ENCODE results near the gene LRRC31. TPM values are rescaled to one million over a fixed set of nuclear protein-coding genes. Genes with fewer than 3 reads are reported as not detected.

LRRC31 gene
- total RNA-seq, 4 donors from 2014 or later, result 0.26 to 0.32 TPM; not detected in 2

DNA sequence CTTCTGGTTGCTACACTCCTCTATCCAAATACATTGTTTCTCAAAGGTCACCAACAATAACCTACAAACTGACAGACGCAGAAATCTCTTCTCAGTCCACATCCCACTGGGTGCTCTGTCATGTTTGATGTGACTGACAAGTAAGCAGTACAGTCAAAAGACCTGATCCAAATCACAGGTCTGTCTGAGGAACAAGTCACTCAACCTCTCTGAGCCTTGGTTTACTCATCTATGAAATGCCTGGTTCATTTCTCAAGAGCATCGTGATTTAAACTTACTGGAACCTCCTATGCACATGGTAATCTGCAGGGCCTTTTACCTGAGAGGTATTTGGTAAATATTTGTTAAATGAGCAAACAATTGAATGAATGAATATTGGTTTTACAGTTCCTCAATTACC is 5.5 kb downstream of the LRRC31 start:
- Histone ChIP-seq H3K36me3 (no peaks in the 10 kb centered on the region), H3K9me3 (no peaks in the 10 kb centered on the region), H3K27ac (no peak overlapping the region), H3K27me3 (no peaks in the 10 kb centered on the region), H3K4me1 (no peaks in the 10 kb centered on the region), H3K4me3 (no peak overlapping the region)
- no peak for DNase-seq (ENCODE audit: low spot score in 2 of 2)
- WGBS, result 77% methylated on average over 2 of the region's 2 CpGs
- TF ChIP-seq POLR2AphosphoS5 (IDR thresholded peaks at IDR 0.05) (no peak), EP300 (IDR thresholded peaks at IDR 0.05) (no peak), POLR2A (IDR thresholded peaks at IDR 0.05) (no peak)
- TF ChIP-seq, protein P1, sequence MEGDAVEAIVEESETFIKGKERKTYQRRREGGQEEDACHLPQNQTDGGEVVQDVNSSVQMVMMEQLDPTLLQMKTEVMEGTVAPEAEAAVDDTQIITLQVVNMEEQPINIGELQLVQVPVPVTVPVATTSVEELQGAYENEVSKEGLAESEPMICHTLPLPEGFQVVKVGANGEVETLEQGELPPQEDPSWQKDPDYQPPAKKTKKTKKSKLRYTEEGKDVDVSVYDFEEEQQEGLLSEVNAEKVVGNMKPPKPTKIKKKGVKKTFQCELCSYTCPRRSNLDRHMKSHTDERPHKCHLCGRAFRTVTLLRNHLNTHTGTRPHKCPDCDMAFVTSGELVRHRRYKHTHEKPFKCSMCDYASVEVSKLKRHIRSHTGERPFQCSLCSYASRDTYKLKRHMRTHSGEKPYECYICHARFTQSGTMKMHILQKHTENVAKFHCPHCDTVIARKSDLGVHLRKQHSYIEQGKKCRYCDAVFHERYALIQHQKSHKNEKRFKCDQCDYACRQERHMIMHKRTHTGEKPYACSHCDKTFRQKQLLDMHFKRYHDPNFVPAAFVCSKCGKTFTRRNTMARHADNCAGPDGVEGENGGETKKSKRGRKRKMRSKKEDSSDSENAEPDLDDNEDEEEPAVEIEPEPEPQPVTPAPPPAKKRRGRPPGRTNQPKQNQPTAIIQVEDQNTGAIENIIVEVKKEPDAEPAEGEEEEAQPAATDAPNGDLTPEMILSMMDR (IDR thresholded peaks at IDR 0.05), result no peak

DNA sequence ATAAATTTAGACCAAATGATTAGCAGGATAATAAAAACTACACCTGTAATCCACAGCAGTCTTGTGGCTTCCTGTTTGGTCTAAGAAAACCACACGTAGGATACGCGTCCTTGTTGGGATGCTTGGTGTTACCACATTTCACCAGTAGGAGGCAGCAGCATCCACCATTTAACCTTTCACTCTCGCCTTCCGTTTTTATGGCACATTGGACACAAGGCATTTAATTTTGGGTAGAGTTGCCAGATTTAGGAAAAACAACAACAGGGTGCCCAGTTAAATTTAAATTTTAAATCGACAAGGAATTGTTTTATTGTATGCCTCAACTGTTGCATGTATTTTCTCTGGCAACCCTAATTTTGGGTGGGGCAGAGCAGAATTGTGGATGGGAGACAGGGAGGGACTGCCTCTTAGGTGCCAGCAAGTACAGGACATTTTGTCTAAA is 6.3 kb downstream of the LRRC31 start:
- no peak overlapping the region for H3K4me3 ChIP-seq
- WGBS, result 2% methylated on average over 6 of the region's 6 CpGs
- H3K27me3 ChIP-seq, result no peaks in the 10 kb centered on the region
- H3K36me3 ChIP-seq, result no peaks in the 10 kb centered on the region
- H3K4me1 ChIP-seq, result no peaks in the 10 kb centered on the region
- no peak overlapping the region for H3K27ac ChIP-seq
- no peaks in the 10 kb centered on the region for H3K9me3 ChIP-seq
- TF ChIP-seq, protein P1 (IDR thresholded peaks at IDR 0.05), result peak; percentile 73 to 80
- TF ChIP-seq EP300 (IDR thresholded peaks at IDR 0.05) (no peak), POLR2A (IDR thresholded peaks at IDR 0.05) (no peak), POLR2AphosphoS5 (IDR thresholded peaks at IDR 0.05) (no peak)
- no peak for DNase-seq (ENCODE audit: low spot score in 2 of 2)

DNA sequence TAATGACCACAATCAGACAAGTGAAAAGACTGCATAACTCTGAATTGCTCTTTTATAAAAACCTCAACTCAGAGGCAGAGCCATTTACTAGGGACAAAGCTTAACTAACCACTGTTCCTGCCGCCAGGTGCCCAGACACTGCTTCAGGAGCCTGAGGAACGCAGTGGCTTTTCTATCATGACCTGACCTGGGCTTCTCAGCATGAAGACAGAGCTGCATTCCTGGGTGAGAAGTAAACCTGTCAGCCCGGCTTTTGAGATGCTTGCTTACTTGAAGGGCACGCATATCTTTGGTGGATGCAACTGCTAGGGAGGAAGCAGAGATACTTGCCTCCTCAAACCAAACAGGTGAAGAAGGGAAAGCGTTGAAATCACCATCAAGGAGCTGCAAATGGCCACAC is 7.9 kb downstream of the LRRC31 start:
- Histone ChIP-seq H3K27ac (no peak overlapping the region), H3K4me1 (no peaks in the 10 kb centered on the region), H3K9me3 (no peaks in the 10 kb centered on the region), H3K27me3 (no peaks in the 10 kb centered on the region), H3K36me3 (no peaks in the 10 kb centered on the region), H3K4me3 (no peak overlapping the region)
- no peak for DNase-seq (ENCODE audit: low spot score in 2 of 2)
- 58% methylated on average over 5 of the region's 5 CpGs for WGBS
- TF ChIP-seq POLR2AphosphoS5 (IDR thresholded peaks at IDR 0.05), result no peak
- TF ChIP-seq EP300 (IDR thresholded peaks at IDR 0.05), result no peak
- no peak for TF ChIP-seq POLR2A (IDR thresholded peaks at IDR 0.05)
- TF ChIP-seq, protein P1 (IDR thresholded peaks at IDR 0.05), result no peak

DNA sequence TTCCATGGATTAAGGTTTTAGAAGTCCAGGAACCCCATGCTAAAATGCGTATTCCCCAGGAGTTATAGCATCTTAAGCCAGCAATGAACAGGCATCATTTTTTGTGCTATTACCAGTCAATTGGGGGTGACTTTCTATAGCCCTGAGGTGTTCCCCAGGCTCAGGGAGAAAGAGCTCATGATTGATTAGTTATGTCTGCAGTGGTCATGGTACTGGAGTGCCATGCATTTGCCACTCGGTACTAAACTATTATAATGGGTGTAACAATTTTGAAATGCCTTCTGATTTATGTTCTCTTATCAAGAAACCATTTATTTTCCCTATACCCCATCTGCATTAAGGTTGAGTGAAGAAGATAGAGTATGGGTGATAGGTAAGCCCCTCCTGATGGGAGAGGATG is 11.9 kb downstream of the LRRC31 start:
- Histone ChIP-seq H3K27ac (no peak overlapping the region), H3K4me3 (no peak overlapping the region), H3K27me3 (peaks cover 5% of the 10 kb centered on the region), H3K4me1 (no peaks in the 10 kb centered on the region), H3K36me3 (no peaks in the 10 kb centered on the region), H3K9me3 (no peaks in the 10 kb centered on the region)
- TF ChIP-seq, protein P1 (IDR thresholded peaks at IDR 0.05), result no peak
- TF ChIP-seq POLR2A (IDR thresholded peaks at IDR 0.05), result no peak
- TF ChIP-seq EP300 (IDR thresholded peaks at IDR 0.05), result no peak
- TF ChIP-seq POLR2AphosphoS5 (IDR thresholded peaks at IDR 0.05), result no peak
- DNase-seq (ENCODE audit: low spot score in 2 of 2), result no peak
- WGBS, result 76% methylated on average over 2 of the region's 2 CpGs

DNA sequence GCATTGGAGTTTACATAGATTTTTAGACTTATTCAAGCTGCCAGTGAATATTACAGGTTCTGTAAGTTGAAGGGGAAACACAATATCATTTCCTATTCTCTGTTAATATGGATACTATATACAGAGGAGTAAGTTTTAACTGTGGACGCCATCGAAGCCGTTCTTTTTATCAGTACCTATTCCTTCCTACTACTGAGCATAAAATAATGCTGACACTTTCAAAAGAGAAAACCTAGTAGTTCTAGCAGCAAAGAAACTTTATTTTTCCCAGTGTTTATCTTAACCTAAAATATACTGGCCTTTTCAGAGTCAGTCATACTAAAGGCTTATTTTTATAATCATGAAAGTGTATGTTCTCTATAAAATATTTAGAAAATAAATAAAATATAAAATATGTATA is 14.2 kb downstream of the LRRC31 start:
- H3K27me3 ChIP-seq, result peaks cover 5% of the 10 kb centered on the region
- no peak for TF ChIP-seq EP300 (IDR thresholded peaks at IDR 0.05)
- TF ChIP-seq, protein P1 (IDR thresholded peaks at IDR 0.05), result no peak
- no peak for TF ChIP-seq POLR2AphosphoS5 (IDR thresholded peaks at IDR 0.05)
- TF ChIP-seq POLR2A (IDR thresholded peaks at IDR 0.05), result no peak
- H3K36me3 ChIP-seq, result no peaks in the 10 kb centered on the region

More for the DNA sequence above, 14.2 kb downstream of the LRRC31 start:
- WGBS, result 95% methylated on average over 3 of the region's 3 CpGs
- H3K4me3 ChIP-seq, result no peak overlapping the region
- no peak overlapping the region for H3K27ac ChIP-seq
- no peaks in the 10 kb centered on the region for H3K4me1 ChIP-seq
- no peaks in the 10 kb centered on the region for H3K9me3 ChIP-seq
- DNase-seq (ENCODE audit: low spot score in 2 of 2), result no peak
